ENCODE data around the gene PRKAB1.

The PRKAB1 gene

DNA sequence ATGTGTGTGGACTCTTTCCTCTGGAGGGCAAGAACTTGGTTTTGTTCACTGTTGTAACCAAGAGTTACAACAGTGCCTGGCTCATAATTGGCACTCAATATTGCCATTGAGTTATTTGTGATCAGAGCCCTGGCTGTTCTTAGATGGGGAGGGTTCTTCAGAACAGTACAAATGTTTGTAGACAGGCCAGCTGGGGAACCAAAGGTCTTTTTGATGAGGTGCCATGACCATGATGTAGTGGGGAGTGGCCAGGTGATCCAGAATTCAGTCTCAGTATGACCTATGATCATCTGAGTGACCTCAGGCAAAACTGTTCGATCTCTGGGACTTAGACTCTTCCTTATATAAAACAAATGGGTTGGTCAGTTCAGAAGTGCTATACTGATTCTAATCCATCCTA is 3.3 kb upstream of the PRKAB1 start:
- DNase-seq: no peak

GRCh38 chr12:119665164-119665929 is 2.6 kb upstream of the PRKAB1 start:
- DNase-seq: no peak

GRCh38 chr12:119666226-119666795 is 1.6 kb upstream of the PRKAB1 start:
- no peak for DNase-seq

DNA sequence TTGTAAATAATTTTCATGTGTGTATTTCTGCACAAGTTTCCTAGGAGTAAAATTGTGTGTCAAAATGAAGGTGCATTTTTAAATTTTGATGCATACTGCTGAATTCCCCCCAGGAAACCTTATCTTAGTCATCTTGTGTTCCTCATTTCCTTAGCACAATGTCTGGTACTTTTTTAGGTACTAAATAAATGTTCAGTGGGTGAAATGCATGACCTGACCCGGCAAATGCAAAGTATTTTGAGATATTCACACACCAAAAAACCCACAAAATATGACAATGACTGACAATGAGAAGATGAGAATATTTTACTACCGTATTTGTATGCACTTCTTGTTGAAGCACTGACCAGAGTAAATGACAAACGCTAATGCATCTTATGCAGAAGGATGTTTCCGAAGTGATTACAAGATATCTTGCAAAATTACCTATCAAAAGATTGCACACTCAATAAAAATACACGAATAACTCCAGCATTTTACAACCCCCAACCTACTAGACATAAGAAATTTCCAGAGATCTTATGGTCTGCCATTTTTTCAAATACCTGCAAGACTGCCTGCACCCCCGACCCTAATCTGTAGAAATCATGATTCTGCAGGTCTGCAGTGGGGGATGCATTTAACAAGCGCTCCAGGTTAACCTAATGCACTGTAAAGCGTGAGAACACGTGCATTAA is 895 bp upstream of the PRKAB1 start:
- DNase-seq: no peak

DNA sequence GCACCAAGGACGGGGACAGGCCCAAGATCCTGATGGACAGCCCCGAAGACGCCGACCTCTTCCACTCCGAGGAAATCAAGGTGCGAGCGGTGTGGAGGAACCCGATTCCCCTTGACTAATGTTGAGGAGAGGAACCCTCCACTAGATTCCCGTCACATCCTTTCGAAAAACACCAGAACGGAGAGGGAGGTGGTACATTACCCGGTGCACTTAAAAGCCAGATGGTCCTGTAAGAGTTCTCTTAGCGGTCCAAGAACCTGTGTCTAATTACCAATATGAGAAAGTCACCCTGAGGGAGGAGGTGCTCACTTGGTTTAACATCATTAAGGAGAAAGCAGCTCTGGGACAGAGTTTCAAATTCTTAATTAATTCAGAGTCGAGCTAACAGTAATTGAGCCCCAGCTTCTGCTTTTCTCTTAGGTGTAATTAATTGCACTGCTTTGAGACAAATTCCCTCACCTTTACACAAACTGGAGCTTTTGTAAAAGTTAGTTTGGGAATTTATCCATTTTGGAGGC is 450 bp downstream of the PRKAB1 start:
- DNase-seq: no peak

GRCh38 chr12:119669744-119670472 is 2.0 kb downstream of the PRKAB1 start:
- DNase-seq: no peak

GRCh38 chr12:119671070-119671469 is 3.1 kb downstream of the PRKAB1 start:
- no peak for DNase-seq

- DNase-seq: no peak
These were observed 4.3 kb downstream of the PRKAB1 start for GRCh38 chr12:119672194-119672593.

- no peak for DNase-seq
These were observed 5.7 kb downstream of the PRKAB1 start for GRCh38 chr12:119673634-119674033.

DNA sequence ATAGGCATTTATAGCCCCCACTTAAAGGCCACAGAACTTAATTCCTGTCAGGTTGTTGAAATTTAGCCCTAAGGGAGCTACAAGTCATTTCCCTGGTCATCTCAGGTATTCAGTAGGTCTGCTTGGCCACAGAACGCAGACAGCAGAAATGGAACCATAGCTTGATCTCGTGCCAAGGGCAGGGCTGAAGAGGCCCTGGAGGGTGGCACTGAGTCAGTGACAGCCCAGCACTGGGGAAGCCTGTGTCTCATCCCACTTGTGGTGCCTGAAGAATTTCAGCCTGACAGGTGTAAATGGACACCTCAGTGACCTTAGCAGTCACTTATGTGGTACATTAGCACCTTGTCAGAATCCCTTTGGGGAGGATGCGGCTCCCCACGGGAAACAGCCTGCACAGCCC is 6.6 kb downstream of the PRKAB1 start:
- no peak for DNase-seq

DNA sequence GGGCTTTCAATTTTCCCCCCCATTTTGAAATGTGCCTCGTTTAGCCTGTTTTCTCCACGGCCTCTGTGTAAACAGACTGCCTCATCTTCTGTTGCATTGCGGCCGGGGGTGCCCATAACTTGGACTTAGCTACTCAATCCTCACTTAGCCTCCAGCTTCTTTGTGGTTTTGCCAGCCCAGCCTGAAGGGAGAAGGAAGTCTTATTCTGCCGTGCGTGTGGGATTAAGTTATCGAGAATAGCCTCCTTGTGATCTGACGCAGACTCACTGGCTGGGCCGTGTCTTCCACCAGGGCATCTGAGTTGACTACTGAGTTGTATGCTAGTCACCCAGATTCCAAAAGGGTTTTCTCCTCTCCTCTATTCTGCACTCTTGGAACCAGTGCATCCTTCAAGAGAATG is 8.1 kb downstream of the PRKAB1 start:
- no peak for DNase-seq

DNA sequence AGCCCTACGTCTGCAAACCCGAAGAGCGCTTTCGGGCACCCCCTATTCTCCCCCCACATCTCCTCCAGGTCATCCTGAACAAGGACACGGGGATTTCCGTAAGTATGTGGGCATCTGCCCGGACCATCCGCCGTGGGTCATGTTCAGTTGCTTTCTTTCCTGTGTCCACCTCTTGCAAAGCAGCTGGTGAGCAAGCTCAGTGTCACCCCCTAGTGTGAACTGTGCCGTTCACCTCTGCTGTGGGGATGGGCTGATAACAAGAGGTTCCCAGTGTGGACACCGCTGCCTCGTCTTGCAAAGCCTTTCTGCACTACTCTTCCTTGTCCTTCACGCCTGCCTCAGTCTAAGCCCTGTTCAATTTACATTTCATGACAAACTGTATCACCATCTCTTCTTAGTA is 8.6 kb downstream of the PRKAB1 start:
- no peak for DNase-seq

GRCh38 chr12:119678459-119678858 is 10.5 kb downstream of the PRKAB1 start:
- no peak for DNase-seq

GRCh38 chr12:119679081-119679480 is 11.1 kb downstream of the PRKAB1 start:
- DNase-seq: no peak

GRCh38 chr12:119679490-119679889 is 11.6 kb downstream of the PRKAB1 start:
- no peak for DNase-seq

DNA sequence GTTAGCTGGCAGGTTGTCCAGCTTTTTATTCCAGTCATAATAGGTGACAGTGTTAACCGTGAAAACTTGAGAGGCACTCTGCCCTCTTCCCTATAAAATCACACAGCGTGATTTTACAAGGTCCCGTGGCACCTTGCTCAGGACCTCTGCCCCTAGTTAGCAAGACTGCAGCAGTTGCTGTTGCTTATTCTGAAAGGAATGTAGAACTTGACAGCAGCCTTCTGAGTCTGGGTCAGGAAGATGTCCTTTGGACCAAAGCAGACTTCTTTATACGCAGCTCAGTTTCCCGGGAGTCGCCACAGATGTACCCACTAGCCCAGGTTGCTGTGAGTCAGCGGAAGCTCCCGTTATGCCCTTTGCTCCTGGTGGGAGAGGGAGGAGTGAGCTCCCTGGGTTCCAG is 13.2 kb downstream of the PRKAB1 start:
- no peak for DNase-seq

GRCh38 chr12:119681728-119682638 is 14.1 kb downstream of the PRKAB1 start:
- no peak for DNase-seq

DNA sequence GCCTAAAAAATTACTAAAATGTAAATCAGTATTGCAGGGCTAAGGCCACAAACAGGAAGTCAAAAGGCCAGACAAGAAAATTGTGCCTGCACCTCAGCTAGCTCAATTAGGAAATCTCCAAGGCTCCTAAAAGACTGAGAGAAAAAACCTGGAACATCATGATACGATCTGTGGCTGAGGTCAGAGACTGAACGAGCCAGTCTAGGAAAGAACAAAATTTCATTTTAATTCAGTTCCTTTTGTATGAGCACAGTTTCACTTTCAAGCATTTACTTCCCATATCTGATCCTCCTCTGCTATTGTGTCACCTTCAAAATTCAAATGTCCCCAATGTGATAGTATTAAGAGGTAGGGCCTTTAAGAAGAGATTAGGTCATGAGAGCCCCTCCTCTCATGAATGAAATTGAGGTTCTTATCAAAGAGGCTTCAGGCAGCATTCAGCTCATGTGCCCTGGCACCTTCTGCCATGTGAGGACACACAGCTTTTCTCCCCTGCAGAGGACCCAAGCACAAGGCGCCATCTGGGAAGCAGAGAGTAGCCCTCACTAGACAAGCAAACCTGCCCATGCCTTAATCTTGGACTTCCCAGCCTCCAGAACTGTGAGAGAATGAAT is 14.8 kb downstream of the PRKAB1 start:
- DNase-seq: no peak

DNA sequence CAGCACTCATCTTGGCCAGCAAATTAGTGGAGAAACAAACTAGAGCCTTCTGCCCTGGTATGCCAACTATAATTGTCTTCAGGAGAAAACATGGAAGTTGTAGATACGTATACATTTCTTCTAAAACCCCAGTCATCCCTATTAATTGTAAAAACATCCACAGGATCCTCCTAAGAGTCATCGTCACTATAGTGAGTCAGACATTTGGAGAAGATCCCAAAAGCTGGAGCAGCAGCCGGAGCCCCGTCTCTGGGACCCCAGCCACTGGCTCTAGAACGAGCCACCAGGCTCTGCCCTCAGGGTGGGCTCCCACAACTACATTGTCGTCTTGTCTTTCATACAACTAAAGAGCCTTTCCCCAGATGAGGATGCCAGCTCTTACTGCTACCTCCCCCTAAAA is 15.5 kb downstream of the PRKAB1 start:
- DNase-seq: no peak

DNA sequence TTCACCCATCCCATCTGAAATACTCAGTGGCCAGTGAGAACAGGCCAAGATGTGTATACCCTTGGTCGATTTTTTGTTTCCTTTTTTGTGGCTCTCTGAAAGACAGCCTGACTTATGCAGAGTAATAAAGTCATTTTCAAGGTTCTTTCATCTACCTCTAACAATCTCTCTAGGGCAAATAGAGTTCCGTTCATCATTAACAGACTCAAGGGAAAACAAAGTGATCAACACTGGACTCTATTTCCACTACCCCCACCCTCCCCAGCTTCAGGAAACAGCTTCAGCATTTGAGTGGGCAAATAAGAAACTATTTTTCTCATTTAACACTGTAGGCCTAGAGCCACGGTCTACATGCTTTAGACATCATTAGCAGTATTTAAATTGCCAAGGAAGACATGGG is 15.9 kb downstream of the PRKAB1 start:
- no peak for DNase-seq

- peak; percentile 11 for DNase-seq
These were observed 16.9 kb downstream of the PRKAB1 start for GRCh38 chr12:119684711-119685369.

Measured in kidney glomerular epithelial cell (primary cell).